Measurements from ENCODE around the gene GUCY1B1.

GUCY1B1 gene

DNA sequence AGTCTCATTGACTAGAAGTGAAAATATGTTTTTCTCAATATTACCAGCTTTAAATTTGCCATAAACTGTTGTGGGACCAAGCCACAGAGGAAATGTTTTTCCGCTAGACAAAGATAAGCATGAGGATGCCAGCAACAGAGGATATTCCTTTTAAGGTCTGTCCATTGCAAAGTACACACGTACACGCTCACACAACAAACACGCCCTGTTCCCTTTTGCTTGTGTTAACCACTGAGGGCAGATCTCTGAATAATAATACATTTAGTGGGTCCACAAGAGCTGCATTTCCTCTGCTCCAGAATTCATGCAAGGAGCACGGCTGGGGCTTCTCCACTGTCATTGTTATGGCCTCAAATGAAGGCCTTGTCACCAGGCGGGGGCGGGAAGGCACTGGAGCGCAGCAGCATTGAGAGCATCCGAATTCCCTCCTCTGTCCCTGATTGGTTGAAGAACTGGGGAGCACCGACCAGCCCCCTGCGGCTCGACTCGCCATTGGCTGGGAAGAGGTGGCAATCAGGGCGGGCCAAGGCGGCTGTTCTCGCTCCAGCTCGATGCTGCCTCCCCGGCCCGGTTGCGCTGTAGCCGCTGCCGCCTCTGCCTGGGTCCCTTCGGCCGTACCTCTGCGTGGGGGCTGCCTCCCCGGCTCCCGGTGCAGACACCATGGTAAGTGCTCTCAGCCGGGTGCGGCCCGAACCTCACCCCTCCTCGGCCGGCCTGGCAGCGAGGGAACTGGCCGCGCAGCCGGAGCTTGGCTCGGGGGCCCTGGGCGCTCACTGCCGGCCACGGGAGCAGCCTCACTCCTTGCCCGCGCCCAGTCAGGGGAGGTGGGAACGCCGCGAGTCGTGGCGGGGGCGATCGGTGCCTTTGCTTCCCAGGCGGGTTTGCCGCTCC is at the start of gene GUCY1B1:
Gene GUCY1B1 (plus strand): TSS at position 541 of the 891 bp plus-strand sequence. CDS start 120 bp downstream, at position 661.
- peak; percentile 58 for DNase-seq (ENCODE audit: low read depth)

DNA sequence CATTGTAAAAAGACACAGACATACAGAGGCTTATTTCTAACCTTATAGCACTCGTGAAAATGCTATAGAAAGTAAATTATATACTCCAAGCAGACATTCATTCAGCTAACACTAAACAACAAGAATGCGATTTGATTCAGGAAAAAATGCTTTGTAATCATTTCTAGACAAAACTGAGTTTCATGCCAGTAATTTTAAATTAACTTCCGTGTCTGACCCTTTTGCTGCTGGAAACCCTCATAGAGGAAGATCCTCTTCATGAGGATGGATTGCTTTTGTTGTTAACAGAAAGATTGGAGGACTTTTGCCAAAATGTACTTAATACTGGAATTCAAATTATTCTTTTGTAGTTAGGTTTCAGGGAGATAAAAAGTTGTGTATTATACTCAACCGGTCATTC is 48.9 kb upstream of the GUCY1B1 start:
- DNase-seq (ENCODE audit: low read depth) = no peak

DNA sequence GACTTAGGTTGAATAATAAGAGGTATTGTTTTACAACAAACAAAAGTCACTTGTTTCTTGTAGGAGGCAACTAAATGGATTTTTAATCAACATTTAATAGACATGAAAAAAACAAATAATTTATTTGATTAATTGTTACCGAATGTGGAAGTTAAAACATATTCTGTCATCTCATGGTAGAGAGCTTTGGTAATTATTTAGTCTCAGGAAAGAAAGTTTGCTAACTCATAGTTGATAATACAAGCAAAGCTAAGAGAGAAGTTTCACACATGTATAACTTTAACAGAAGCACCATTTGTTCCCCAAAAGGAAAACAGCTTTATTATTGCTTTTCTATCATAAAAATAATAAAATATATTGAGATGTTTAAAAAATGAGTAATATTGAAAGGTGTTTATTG is 47.3 kb upstream of the GUCY1B1 start:
- no peak for DNase-seq (ENCODE audit: low read depth)

DNA sequence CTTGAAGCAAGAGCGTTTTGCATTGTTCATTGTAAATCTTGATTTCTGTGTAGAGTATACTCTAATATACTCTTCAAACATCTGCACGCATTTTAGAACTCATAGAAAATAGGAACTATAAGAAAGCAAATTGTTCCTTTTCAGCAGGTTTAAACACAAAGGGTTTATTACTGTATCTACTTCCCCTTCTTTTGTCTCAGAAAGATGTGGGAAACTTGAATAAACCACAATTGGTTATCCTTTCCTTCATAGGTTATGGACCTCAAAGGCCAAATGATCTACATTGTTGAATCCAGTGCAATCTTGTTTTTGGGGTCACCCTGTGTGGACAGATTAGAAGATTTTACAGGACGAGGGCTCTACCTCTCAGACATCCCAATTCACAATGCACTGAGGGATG is 46.0 kb upstream of the GUCY1B1 start:
- DNase-seq (ENCODE audit: low read depth) = no peak

DNA sequence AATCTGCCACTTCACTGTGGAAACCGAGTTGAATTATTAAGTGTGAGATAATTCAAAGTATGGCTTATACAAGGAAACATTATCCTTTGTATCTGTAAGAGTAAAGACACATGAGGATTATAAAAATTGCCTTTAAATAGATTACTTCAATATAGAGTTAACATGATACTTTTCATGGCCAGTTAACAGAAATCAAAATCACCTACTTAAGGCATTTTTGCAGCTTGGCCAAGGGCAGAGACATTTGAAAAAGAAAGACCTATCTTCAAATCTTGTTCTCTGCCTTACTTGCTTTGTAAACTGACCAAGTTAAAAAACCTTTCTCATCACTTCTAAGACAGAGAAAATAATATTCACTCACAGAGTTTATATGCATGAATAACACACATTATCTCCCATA is 44.9 kb upstream of the GUCY1B1 start:
- DNase-seq (ENCODE audit: low read depth) = no peak

DNA sequence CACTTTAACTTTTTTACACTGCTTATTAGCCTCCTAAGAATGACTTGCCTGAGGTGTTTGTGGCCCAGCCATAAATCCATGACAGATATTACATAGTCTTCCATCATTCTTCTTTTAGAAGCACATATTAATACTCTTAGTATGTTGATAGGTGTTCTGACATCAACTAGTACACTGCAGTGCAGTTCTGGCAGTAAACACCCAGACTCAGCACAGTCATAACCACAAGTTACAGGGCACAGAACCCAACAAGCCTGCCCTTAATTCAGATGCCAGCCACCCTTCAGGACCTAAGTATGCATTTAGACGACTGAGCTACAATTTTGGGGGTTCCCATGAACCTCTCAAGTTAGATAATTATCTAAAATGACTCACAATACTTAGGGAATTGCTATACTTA is 36.5 kb upstream of the GUCY1B1 start:
- DNase-seq (ENCODE audit: low read depth) = no peak

DNA sequence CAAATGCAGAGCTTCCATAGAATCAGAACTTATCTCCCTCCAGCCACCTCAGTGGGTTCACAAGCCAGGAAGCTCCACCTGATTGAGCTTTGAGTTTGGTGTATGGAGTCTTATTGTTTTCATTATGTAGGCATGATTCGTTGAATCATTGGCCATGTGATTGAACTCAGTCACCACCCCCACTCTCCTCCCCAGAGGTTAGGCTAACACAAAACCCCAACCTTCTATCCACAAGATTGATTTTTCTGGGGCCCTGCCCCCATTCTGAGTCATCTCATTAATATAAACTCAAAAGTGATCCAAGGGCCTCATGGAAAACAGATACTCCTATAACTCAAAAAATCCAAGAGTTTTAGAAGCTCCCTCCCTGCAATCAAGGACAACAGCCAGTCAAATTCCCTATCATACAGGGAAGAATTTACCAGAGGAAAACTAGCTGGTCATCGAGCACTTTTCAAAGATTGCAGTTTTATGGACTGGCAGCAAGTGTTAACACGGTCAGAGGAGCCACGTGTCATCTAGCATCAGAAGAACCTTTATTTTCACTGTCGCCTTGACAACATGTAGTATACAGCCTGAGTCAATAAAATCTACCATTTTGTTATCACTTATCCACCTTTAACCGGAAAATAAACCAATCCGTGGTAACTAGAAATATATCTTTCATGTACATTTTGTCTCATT is 35.9 kb upstream of the GUCY1B1 start:
- DNase-seq (ENCODE audit: low read depth) = peak; percentile 7

DNA sequence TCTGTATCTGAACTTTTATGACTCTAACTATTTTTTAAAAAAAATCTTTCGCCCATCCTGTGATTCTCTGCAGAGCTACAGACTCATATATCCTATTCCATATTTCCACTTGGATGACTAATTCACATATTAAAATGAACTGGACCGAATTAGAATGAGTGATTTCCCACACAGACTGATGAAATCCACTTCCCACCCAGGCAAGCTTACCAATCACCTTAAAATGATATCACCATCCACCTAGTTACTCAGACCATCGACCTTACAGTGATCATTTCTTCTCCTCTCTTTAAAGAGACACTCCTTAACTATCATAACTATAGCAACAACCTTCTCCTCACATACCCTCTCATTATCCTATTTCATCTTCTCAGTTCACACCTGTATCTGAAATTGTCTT is 34.1 kb upstream of the GUCY1B1 start:
- no peak for DNase-seq (ENCODE audit: low read depth)

DNA sequence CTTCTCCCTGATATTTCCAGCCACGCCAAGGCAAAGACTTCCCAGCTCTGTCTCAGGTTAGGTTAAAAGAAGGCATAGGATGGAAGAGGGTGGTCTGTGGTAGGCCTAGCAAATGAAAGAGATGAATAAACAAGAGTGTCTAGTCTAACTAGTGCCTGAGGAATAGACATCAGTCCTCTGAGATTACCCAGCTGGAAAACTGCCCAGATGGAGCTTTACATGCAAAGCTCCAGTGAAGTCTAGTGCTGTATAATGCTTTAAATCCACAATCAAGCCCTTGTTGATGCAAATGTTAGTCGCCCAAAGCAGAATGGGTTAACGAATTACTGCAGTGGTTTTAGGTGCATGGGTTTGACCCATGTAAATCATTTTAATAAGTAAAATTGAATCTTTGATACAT is 24.8 kb upstream of the GUCY1B1 start:
- DNase-seq (ENCODE audit: low read depth) = no peak

DNA sequence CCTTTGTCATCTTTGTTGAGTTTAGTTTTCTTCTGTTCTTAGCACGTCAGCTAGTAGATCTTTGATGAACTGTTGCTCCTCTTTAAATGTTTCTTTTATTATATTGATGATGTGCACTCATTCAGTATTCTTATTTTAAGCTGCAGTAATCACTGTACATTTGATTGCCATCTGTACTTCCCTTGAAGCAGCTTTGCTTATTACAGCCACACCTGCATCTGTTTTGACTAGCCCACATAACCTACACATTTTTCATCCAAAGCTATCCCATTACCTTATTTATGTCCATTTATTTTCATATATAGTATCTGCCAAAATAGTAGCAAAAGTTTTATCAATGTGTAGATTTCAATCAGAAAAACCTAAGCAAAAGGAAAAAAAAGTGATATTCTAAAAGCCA is 23.9 kb upstream of the GUCY1B1 start:
- DNase-seq (ENCODE audit: low read depth) = no peak

DNA sequence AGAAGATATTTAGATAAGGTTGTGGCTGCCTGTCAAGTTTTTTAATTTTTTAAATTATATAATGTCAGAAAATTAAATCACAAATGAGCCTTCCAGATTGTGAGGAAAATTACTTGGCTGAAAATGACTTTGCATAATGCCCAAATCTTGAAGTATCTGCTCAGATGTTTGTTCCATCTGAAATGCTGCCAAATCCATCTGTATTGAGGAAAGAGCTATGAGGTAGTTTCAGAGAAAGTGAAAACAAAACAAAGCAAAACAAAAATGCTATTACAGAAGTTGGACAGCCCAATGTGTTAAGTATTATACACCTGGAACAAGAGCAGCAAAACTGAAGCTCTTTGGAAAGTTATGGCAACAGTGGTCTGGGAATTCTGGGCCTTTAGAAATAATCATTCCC is 23.3 kb upstream of the GUCY1B1 start:
- DNase-seq (ENCODE audit: low read depth) = no peak

DNA sequence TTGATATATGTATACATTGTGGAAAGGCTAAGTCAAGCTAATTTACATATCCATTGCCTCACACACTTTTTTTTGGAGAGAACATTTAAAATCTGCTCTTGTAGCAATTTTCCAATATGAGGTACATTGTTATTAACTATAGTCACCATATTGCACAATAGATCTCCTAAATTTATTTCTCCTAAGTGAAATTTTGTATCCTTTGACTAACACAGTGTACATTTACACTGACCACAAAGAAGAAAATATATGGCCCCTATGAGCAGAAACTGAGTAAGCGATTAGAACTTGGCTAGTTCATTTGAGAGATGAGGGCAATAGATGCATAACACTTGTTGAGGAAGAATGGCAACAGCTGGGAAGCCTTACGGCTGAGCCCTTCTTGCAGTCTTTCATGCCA is 20.3 kb upstream of the GUCY1B1 start:
- peak; percentile 13 for DNase-seq (ENCODE audit: low read depth)

DNA sequence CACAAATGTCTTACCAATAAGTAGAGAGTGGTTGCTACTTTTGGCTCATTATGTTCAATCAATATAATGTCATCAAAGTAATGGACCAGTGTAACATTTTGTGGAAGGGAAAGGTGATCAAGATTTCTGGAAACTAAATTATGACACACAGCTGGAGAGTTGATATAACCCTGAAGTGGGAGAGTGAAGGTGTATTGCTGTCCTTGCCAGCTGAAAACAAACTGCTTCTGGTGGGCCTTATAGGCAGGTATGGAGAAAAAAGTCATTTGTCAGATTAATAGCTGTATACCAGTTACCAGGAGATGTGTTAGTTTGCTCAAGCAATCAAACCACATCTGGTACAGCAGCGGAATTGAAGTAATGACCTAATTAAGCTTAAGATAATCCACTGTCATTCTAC is 17.3 kb upstream of the GUCY1B1 start:
- no peak for DNase-seq (ENCODE audit: low read depth)

DNA sequence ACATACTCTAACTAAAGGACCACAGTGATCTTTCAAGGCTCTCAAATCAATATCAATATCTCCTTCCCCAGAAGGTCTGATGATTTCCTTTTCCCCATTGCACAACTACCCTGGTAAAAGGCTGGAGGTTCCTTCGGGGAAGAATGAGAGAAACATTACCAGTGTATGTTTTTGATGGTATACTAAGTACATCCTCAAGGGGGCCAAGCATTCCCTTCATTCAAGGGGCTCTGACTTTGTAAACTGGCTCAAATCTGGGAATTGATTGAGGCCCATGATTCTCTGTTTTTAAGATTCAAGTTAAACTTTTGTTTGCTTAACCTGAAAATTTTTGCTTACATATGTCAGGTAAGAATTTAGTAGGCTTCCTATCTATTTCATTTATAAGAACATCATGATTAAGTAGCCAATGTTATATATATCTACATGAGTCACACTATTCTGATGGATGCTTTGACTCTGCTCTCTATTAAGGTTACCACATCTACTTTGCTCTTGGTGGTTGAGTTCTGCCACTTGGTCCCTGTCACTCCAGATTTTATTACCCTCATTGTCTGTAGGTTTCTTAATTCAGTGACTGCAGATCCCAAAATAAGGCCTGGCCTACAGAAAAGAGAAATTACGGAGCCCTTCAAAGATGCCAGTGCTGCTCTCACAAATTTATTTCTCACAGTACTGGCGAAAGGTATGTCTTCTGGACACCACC is 16.4 kb upstream of the GUCY1B1 start:
- DNase-seq (ENCODE audit: low read depth) = peak; percentile 12

DNA sequence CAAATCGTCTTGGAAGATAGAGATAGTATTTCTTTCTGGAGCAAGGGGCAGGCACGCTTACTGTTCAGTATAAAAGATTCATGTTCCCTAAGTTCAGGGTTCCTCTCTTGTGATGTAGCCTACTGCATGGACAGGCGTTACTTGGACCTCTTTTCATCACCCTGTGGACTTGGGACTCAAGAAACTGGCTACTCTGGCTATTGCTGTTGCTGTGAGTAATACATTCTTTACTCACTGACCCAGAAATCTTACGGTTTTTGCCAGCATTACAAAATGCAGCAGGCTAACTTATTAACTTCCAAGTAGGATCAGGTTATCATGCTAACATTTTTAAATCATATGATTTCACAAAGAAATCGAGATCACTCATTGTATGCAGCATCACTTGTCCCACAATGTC is 12.8 kb upstream of the GUCY1B1 start:
- DNase-seq (ENCODE audit: low read depth) = peak; percentile 7

DNA sequence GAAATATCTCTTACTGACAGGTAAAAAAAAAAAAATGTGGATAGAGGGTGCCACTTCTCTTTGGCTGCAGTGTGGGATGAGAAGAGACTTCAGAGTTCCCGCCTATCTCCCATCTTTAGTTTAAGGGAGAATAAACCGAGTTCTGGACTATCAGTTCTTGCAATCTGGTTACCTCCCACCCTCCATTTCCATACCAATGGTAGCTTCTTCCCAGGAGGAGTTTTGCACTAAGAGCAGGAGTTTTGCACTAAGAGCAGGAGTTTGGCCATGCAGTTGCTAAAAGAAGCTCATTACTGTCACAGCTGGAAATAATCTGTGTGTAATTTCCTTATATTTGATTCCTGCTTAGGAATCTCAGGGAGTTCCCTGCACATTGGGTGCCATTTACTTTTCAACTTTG is 10.8 kb upstream of the GUCY1B1 start:
- no peak for DNase-seq (ENCODE audit: low read depth)

DNA sequence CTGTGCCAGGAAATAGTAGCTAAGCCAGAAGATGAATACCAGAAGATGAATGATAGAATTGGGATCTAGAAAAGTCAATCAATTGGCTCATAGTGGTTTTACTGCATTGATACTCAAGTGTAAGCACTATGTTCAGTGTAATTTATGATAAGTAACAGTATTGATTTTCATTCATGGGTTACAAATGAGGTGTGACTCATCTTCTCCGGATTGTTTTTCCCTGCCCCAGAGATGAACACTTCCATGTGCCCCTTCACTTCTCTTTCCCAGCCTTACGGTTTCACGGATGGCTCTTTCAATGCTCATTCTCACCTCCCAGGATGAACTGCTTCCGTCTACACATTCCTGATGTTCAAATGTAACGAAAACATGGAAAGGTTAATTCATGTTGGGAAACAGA is 9.8 kb upstream of the GUCY1B1 start:
- no peak for DNase-seq (ENCODE audit: low read depth)

DNA sequence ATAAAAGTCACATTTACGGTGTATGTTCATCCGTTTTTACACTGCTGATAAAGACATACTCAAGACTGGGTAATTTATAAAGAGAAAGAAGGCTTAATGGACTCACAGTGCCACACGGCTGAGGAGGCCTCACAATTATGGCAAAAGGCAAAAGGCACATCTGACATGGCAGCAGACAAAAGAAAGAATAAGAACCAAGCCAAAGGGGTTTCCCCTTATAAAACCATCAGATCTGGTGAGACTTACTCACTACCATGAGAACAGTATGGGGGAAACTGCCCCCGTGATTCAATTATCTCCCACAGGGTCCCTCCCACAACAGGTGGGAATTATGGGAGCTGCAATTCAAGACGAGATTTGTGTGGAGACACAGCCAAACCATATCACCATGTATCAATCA is 7.3 kb upstream of the GUCY1B1 start:
- DNase-seq (ENCODE audit: low read depth) = no peak

DNA sequence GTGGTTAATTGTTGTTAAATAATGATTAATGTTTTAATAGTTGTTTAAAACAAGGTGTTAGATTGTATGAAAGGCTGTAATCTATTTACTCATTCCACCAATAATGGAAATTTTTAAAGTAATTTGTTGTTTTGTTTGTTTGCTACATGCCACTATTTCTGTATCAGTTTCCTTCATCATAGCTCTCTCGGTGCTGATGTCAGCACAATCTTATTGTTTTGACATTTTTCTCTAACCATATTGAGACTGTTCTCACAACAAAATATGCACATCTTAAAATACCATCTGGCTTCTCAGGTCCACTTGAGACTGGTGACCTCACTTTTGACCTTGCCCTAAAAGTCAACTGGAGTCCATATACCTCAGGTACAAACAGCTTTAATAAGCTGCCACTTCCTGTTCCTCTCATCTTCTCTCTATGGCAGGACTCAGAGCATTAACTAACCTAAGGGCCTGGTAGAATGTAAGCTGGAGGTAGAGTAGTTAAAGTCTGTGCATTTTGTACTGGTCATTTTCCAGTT is 1.0 kb upstream of the GUCY1B1 start:
- DNase-seq (ENCODE audit: low read depth) = no peak

DNA sequence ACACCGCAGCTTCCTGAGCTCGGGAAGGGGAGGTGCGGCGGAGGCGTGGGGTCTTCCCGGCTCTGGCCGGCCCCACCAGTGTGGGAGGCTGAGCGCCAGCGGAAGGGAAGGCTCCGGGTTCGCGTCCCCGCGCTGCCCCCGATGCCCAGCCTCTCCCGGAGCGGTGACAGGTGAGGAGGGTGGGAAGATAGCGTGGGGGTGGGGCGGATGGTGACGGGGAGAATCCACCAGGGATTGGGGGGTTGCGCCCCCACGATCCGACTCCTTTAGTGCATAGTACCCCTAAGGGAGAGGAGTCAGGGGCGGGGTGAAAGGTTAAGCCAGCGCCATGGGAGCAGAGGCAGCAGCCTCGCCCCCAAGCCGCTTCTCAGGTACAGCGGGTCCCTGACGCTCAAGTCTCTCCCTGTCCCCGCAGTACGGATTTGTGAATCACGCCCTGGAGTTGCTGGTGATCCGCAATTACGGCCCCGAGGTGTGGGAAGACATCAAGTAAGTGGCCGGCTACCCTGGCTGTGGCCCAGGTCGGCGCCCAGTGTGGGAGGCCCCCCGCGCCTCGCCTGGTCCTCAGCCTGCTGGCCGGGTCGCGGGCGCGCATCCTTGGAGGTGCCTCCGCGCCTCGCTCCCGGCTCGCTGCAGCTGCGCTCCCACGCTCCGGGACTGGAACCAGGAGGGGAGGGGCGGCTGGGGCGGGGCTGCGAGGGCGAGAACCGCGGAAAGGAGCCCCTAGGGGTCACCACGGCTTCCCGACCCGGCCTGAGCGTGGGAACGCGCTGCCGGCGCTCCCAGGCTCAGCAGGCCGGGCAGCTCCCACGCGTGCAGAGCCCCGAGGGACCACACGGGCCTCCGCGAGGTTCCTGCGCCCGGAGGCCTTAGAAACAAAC is 791 bp downstream of the GUCY1B1 start:
- DNase-seq (ENCODE audit: low read depth) = peak; percentile 7

DNA sequence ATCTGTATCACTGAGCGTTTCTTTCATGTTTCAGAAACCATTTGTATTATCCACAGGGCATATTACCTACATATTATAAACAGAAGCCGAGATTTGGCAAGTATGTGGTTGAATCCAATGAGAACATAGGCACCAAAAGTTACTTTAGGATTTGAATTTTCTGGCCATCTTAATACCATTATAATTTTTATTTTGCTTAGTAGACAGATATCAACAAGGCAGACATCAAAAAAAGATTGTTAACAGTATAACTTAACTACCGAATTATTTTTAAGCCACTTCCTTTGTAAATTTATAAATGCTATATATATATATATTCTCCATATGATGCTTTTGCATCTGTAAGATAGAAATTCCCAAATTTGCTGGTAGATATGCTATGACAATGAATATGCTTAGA is 2.2 kb downstream of the GUCY1B1 start:
- no peak for DNase-seq (ENCODE audit: low read depth)

DNA sequence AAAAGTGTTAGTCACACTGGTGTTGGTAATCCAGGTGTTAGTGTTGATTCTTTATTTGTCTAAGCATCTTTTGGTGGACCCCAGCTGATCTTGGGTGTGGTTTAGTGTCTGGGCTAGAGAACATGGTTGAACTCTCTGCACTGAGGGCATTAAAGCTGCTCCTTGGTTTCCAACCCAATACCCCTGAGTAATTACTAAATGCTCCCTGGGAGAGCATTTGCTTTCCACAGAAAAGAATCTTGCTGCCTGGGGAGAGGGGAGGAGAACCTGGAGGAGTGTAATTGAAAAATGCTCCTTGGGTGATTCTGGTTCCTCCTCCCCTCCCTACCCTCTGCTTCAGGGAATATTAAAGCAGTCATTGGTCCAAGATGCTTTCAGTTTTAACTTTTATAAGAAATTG is 3.1 kb downstream of the GUCY1B1 start:
- no peak for DNase-seq (ENCODE audit: low read depth)

All from ELR (cell line).